HepG2 (cell line): ENCODE data around the gene LAMA5. TPM values are rescaled to one million over a fixed set of nuclear protein-coding genes. Genes with fewer than 3 reads are reported as not detected.

Source experiments
- BCL6 ChIP-seq: IDR thresholded peaks from 2 replicates; pipeline ENCODE4 v1.6.1; 2016; ENCODE audit warnings: missing genetic modification reagents, missing compliant biosample characterization
- CREB1 ChIP-seq, 2 experiments: fragments of 450-650 bp in 1 of 2; IDR thresholded peaks; 2 replicates each; pipeline ENCODE4 v1.6.1; 2016 to 2017; ENCODE audit warnings: control low read depth in 1 of 2, mild to moderate bottlenecking in 1 of 2, missing compliant biosample characterization in 1 of 2, missing genetic modification characterization in 1 of 2
- FUBP1 ChIP-seq: sonication (generic); formaldehyde crosslinking; IDR thresholded peaks from 2 replicates; pipeline ENCODE4 v1.5.1; 2020; ENCODE audit warnings: missing genetic modification reagents, mild to moderate bottlenecking, borderline replicate concordance
- IRX3 ChIP-seq: sonication (generic); formaldehyde crosslinking; IDR thresholded peaks from 2 replicates; pipeline ENCODE4 v1.8.1; 2023; ENCODE audit warnings: mild to moderate bottlenecking, low read depth, missing genetic modification reagents, borderline replicate concordance
- KLF6 ChIP-seq: IDR thresholded peaks from 2 replicates; pipeline ENCODE4 v1.8.0; 2016; ENCODE audit warnings: missing biosample characterization, missing genetic modification reagents
- MXD1 ChIP-seq: sonication (generic); formaldehyde crosslinking; IDR thresholded peaks from 2 replicates; pipeline ENCODE4 v1.4.0; 2020; ENCODE audit warnings: mild to moderate bottlenecking, missing genetic modification reagents
- MXI1 ChIP-seq: IDR thresholded peaks from 3 replicates; pipeline ENCODE4 v1.6.1; 2012; ENCODE audit warnings: low read depth, low read length, inconsistent platforms, borderline replicate concordance
- NR2F1 ChIP-seq, 2 experiments: fragments of 450-650 bp in 1 of 2; formaldehyde crosslinking in 1 of 2; IDR thresholded peaks; 2 replicates each; pipeline versions ENCODE4 v1.5.0 to v1.6.1; 2016 to 2020; ENCODE audit warnings: mild to moderate bottlenecking in 1 of 2, missing compliant biosample characterization in 1 of 2, missing genetic modification reagents in 1 of 2, moderate library complexity in 1 of 2
- PCBP1 ChIP-seq: fragments of 200-400 bp; formaldehyde crosslinking; IDR thresholded peaks from 2 replicates; pipeline ENCODE4 v1.6.1; 2017; ENCODE audit warnings: mild to moderate bottlenecking, low read depth, low read length, borderline replicate concordance
- PREB ChIP-seq: sonication (generic); formaldehyde crosslinking; IDR thresholded peaks from 2 replicates; pipeline ENCODE4 v1.4.0; 2020; ENCODE audit warnings: missing genetic modification reagents
- RAD51 ChIP-seq: fragments of 450-650 bp; IDR thresholded peaks from 2 replicates; pipeline ENCODE4 v1.6.1; 2016; ENCODE audit warnings: borderline replicate concordance
- SIX4 ChIP-seq: sonication (generic); formaldehyde crosslinking; IDR thresholded peaks from 2 replicates; pipeline ENCODE4 v1.4.0; 2020; ENCODE audit warnings: missing genetic modification reagents
- TRIM24 ChIP-seq: sonication (generic); formaldehyde crosslinking; IDR thresholded peaks from 2 replicates; pipeline ENCODE4 v1.8.0; 2022; ENCODE audit warnings: mild to moderate bottlenecking, missing genetic modification reagents
- ZBTB42 ChIP-seq: sonication (generic); formaldehyde crosslinking; IDR thresholded peaks from 2 replicates; pipeline ENCODE4 v1.5.0; 2020; ENCODE audit warnings: mild to moderate bottlenecking, missing genetic modification reagents
- ZFYVE20 ChIP-seq: sonication (generic); formaldehyde crosslinking; IDR thresholded peaks from 2 replicates; pipeline ENCODE4 v1.8.0; 2023; ENCODE audit warnings: low read depth, mild to moderate bottlenecking, moderate library complexity, missing genetic modification reagents, borderline replicate concordance
- ZNF234 ChIP-seq: sonication (generic); formaldehyde crosslinking; conservative IDR thresholded peaks from 2 replicates; pipeline ENCODE4 v1.5.1; 2020; ENCODE audit warnings: mild to moderate bottlenecking, missing genetic modification reagents
- ZNF235 ChIP-seq: sonication (generic); formaldehyde crosslinking; IDR thresholded peaks from 2 replicates; pipeline ENCODE4 v1.8.1; 2023; ENCODE audit warnings: mild to moderate bottlenecking, missing genetic modification reagents, borderline replicate concordance
- ZNF414 ChIP-seq: sonication (generic); formaldehyde crosslinking; IDR thresholded peaks from 2 replicates; pipeline ENCODE4 v1.5.0; 2020; ENCODE audit warnings: missing genetic modification reagents
- ZNF496 ChIP-seq: sonication (generic); formaldehyde crosslinking; IDR thresholded peaks from 2 replicates; pipeline ENCODE4 v1.8.1; 2023; ENCODE audit warnings: mild to moderate bottlenecking, moderate library complexity, missing genetic modification reagents; ENCODE audit not compliant: insufficient replicate concordance
- ZNF563 ChIP-seq: sonication (generic); formaldehyde crosslinking; IDR thresholded peaks from 2 replicates; pipeline ENCODE4 v1.8.0; 2022; ENCODE audit warnings: mild to moderate bottlenecking, moderate library complexity, missing genetic modification reagents
- ZNF567 ChIP-seq: sonication (generic); formaldehyde crosslinking; IDR thresholded peaks from 2 replicates; pipeline ENCODE4 v1.8.1; 2023; ENCODE audit warnings: mild to moderate bottlenecking, missing genetic modification reagents, borderline replicate concordance
- ZNF639 ChIP-seq: conservative IDR thresholded peaks from 2 replicates; pipeline ENCODE4 v1.6.1; 2018; ENCODE audit warnings: missing genetic modification reagents
- ZSCAN22 ChIP-seq: sonication (generic); formaldehyde crosslinking; IDR thresholded peaks from 2 replicates; pipeline ENCODE4 v1.4.0; 2020; ENCODE audit warnings: mild to moderate bottlenecking, missing genetic modification reagents
- polyA plus RNA-seq, 8 experiments: library from polyadenylated mRNA; depleted of rRNA in 3 of 8; stranded (reverse) in 7 of 8; unstranded in 1 of 8; fragments of >200 nt; fragmentation: Illumina TruSeq in 4 of 8; extraction: Trizol in 4 of 8; gene quantifications; 2 replicates each; pipeline versions ENCODE4 v1.2.1 to v1.2.3, GENCODE V29; 2011 to 2016; ENCODE audit warnings: low read depth in 4 of 8, missing spikeins in 1 of 8, mixed read lengths in 1 of 8; ENCODE audit not compliant: insufficient read depth in 1 of 8
- total RNA-seq, 5 experiments: library from RNA; depleted of rRNA; stranded (reverse); fragments of >200 nt; fragmentation: Illumina TruSeq; extraction: Trizol; gene quantifications; 2 replicates each; pipeline ENCODE4 v1.2.3, GENCODE V29; 2016; ENCODE audit warnings: low read depth in 1 of 5

Gene LAMA5
- total and polyA plus RNA-seq, 2 of the 13 experiments (the other 11 are each of a cell fraction or from before 2014, with no cell fraction given): 21.0 to 44.7 TPM

GRCh38 chr20:62302341-62303061, 64.6 kb downstream of the LAMA5 start, which contains the start of gene ADRM1 (continued):
- peak; percentile 96 for TF ChIP-seq ZNF639
- peak; percentile 60; the same call in 1 of the 2 replicates for TF ChIP-seq ZNF235 (CRISPR knock-in tag)
- no peak for TF ChIP-seq ZBTB42 (CRISPR knock-in tag)
- TF ChIP-seq PREB (CRISPR knock-in tag): no peak
- peak; percentile 89 for TF ChIP-seq MXI1
- peak; percentile 75; the same call in 1 of the 2 replicates for TF ChIP-seq KLF6
- TF ChIP-seq NR2F1 (CRISPR knock-in tag; IDR thresholded peaks at IDR 0.05): peak in 1 of 2 experiments; percentile 20; a peak in 1 of 4 replicates
- peak; percentile 71; the same call in 1 of the 2 replicates for TF ChIP-seq ZFYVE20 (CRISPR knock-in tag)
- peak; percentile 26 for TF ChIP-seq ZNF563 (CRISPR knock-in tag)
- TF ChIP-seq FUBP1: no peak
- peak; percentile 68; the same call in 1 of the 2 replicates for TF ChIP-seq SIX4 (CRISPR knock-in tag)
- no peak for TF ChIP-seq TRIM24 (CRISPR knock-in tag)
- 0 out of 2 replicates have a peak, but pooled peaks have one; percentile 6 for TF ChIP-seq ZNF234 (CRISPR knock-in tag)
- no peak for TF ChIP-seq ZNF496 (CRISPR knock-in tag)
- TF ChIP-seq ZSCAN22: no peak
- TF ChIP-seq ZNF567 (CRISPR knock-in tag): no peak; the same call in 1 of the 2 replicates
- peak; percentile 84 for TF ChIP-seq CREB1 (IDR thresholded peaks at IDR 0.05)
- TF ChIP-seq CREB1 (CRISPR knock-in tag; IDR thresholded peaks at IDR 0.05): no peak
- TF ChIP-seq BCL6 (CRISPR knock-in tag): 0 out of 2 replicates have a peak, but pooled peaks have one; percentile 56
- TF ChIP-seq MXD1 (CRISPR knock-in tag): peak; percentile 89; the same call in 1 of the 2 replicates
- peak; percentile 85 for TF ChIP-seq ZNF414 (CRISPR knock-in tag)
- TF ChIP-seq PCBP1: peak; percentile 66; the same call in 1 of the 2 replicates
- TF ChIP-seq IRX3 (CRISPR knock-in tag): peak; percentile 65; the same call in 1 of the 2 replicates
- no peak for TF ChIP-seq RAD51
